Activated T-cell treated with anti-CD3 and anti-CD28 coated beads, Interleukin-2, amount 50 U/mL, for 48 hours (primary cell): ENCODE results near the gene GMPPA.

Experiments used
- DNase-seq, 2 experiments: peaks; one replicate each; pipeline ENCODE4 v3.0.0-alpha.2; 2020

GMPPA gene

GRCh38 chr2:219540784-219541504 is 42.3 kb downstream of the GMPPA start:
- DNase-seq, result no peak

- DNase-seq, result peak; percentile 95 to 96
These were observed 43.0 kb downstream of the GMPPA start for GRCh38 chr2:219541611-219542180.

GRCh38 chr2:219542931-219543595 is 44.4 kb downstream of the GMPPA start:
- DNase-seq, result no peak

GRCh38 chr2:219543596-219544358 is 45.1 kb downstream of the GMPPA start, which contains the start of the genes CHPF and TMEM198:
CHPF (minus strand) TSS chr2:219543809; CDS start chr2:219543538, 271 bp downstream.
TMEM198 (plus strand) TSS chr2:219544028; CDS start chr2:219544728, 700 bp downstream.
- DNase-seq, result peak; percentile 95 to 96

- DNase-seq, result no peak
These were observed 45.9 kb downstream of the GMPPA start for GRCh38 chr2:219544567-219544966.

GRCh38 chr2:219545295-219545942 is 46.7 kb downstream of the GMPPA start:
- no peak for DNase-seq

GRCh38 chr2:219545943-219546352 is 47.3 kb downstream of the GMPPA start:
- DNase-seq, result no peak

GRCh38 chr2:219547621-219548020 is 48.9 kb downstream of the GMPPA start:
- DNase-seq, result no peak

- DNase-seq, result no peak
These were observed 50.3 kb downstream of the GMPPA start for GRCh38 chr2:219548990-219549389.

- DNase-seq, result no peak
These were observed 50.9 kb downstream of the GMPPA start for GRCh38 chr2:219549619-219550018.

- no peak for DNase-seq
These were observed 53.0 kb downstream of the GMPPA start for GRCh38 chr2:219551441-219552381.

- DNase-seq, result peak; percentile 90 to 92
These were observed 53.9 kb downstream of the GMPPA start for GRCh38 chr2:219552382-219553167.

GRCh38 chr2:219553168-219553417 is 54.4 kb downstream of the GMPPA start:
- DNase-seq, result no peak

GRCh38 chr2:219553463-219553963 is 54.8 kb downstream of the GMPPA start:
- no peak for DNase-seq

- DNase-seq, result no peak
These were observed 55.7 kb downstream of the GMPPA start for GRCh38 chr2:219554350-219554749.

GRCh38 chr2:219555956-219556355 is 57.3 kb downstream of the GMPPA start:
- DNase-seq, result no peak

- no peak for DNase-seq
These were observed 57.7 kb downstream of the GMPPA start for GRCh38 chr2:219556413-219556812.
